22Rv1 (cell line): ENCODE measurements around the gene COA1.

ENCODE experiments used
- ZFX ChIP-seq: fragments of 450-650 bp; IDR thresholded peaks from 2 replicates; pipeline ENCODE4 v1.6.1; 2017; ENCODE audit warnings: antibody characterized with exemption, borderline replicate concordance
- TF ChIP-seq, protein P1 (sequence below): fragments of 450-650 bp; IDR thresholded peaks from 2 replicates; pipeline ENCODE4 v1.5.1; 2017; ENCODE audit warnings: mild to moderate bottlenecking

- TF ChIP-seq, protein P1, sequence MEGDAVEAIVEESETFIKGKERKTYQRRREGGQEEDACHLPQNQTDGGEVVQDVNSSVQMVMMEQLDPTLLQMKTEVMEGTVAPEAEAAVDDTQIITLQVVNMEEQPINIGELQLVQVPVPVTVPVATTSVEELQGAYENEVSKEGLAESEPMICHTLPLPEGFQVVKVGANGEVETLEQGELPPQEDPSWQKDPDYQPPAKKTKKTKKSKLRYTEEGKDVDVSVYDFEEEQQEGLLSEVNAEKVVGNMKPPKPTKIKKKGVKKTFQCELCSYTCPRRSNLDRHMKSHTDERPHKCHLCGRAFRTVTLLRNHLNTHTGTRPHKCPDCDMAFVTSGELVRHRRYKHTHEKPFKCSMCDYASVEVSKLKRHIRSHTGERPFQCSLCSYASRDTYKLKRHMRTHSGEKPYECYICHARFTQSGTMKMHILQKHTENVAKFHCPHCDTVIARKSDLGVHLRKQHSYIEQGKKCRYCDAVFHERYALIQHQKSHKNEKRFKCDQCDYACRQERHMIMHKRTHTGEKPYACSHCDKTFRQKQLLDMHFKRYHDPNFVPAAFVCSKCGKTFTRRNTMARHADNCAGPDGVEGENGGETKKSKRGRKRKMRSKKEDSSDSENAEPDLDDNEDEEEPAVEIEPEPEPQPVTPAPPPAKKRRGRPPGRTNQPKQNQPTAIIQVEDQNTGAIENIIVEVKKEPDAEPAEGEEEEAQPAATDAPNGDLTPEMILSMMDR = no peak
- TF ChIP-seq ZFX = no peak
Observed at GRCh38 chr7:43616977-43617376, 112.3 kb downstream of the COA1 start.
